MM.1S (cell line): ENCODE data around the gene FAF2.

Experiments used
- EZH2 ChIP-seq: fragments of 300-600 bp; sonication (generic); optimal IDR thresholded peaks from 2 replicates; pipeline ENCODE3; 2017; ENCODE audit warnings: low read depth, mild to moderate bottlenecking, antibody characterized with exemption, low read length, mixed read lengths
- TF ChIP-seq, protein P1 (sequence below): fragments of 300-600 bp; sonication (generic); IDR thresholded peaks from 2 replicates; pipeline ENCODE4 v1.5.1; 2016; ENCODE audit warnings: antibody characterized with exemption, low read length, mixed read lengths

DNA sequence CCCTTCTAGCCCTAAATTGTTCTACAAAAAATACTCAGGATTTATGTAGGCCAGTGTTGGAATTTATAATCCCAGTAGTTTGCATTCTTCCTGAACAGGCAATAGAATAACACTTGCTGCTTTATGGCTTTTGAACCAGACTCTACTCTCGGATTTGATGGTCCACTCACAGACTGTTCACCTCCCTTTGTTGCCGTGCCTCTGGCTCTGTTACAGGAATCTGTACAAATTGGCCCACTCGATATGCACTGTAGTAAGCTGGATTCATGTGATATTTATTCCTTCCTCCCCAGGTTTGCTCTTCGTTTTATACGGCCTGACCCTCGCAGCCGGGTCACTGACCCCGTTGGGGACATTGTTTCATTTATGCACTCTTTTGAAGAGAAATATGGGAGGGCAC lies 43.7 kb downstream of the FAF2 start:
- TF ChIP-seq, protein P1, sequence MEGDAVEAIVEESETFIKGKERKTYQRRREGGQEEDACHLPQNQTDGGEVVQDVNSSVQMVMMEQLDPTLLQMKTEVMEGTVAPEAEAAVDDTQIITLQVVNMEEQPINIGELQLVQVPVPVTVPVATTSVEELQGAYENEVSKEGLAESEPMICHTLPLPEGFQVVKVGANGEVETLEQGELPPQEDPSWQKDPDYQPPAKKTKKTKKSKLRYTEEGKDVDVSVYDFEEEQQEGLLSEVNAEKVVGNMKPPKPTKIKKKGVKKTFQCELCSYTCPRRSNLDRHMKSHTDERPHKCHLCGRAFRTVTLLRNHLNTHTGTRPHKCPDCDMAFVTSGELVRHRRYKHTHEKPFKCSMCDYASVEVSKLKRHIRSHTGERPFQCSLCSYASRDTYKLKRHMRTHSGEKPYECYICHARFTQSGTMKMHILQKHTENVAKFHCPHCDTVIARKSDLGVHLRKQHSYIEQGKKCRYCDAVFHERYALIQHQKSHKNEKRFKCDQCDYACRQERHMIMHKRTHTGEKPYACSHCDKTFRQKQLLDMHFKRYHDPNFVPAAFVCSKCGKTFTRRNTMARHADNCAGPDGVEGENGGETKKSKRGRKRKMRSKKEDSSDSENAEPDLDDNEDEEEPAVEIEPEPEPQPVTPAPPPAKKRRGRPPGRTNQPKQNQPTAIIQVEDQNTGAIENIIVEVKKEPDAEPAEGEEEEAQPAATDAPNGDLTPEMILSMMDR: no peak
- no peak for TF ChIP-seq EZH2
